GM10248 (cell line): ENCODE data around the gene HDAC2.

Experiments used
- CTCF ChIA-PET: fragments of 300-600 bp; sonication (Branson Sonifier 250); formaldehyde crosslinking; extraction: SDS; loops from one replicate; lab custom pipeline; 2021; ENCODE audit warnings: antibody characterized with exemption; lab: Yijun Ruan, JAX
- POLR2A ChIA-PET: fragments of 350-650 bp; sonication (Branson Sonifier 250); formaldehyde crosslinking; extraction: SDS; loops from one replicate; lab custom pipeline; 2020; ENCODE audit warnings: antibody characterized with exemption; lab: Yijun Ruan, JAX
- DNase-seq: peaks from one replicate; pipeline ENCODE4 v3.0.0; 2012; ENCODE audit errors: extremely low spot score
- CTCF ChIP-seq: IDR thresholded peaks from 2 replicates; pipeline ENCODE4 v1.5.1; 2012; ENCODE audit warnings: mild to moderate bottlenecking, low read depth; ENCODE audit errors: extremely low read depth, missing control alignments, control extremely low read depth

Gene HDAC2

GRCh38 chr6:113960795-113961194 is 10.2 kb downstream of the HDAC2 start:
- CTCF ChIA-PET, result interaction anchor here (1.2 kb wide), 1 partner anchor 17 kb away, joined by 3 read pairs; no protein-coding TSS in a partner anchor
- no peak for TF ChIP-seq CTCF
- POLR2A ChIA-PET, result no interaction called here
- no peak for DNase-seq

GRCh38 chr6:113959235-113959634 is 11.7 kb downstream of the HDAC2 start:
- ChIA-PET POLR2A (no interaction called here), CTCF (interaction anchor here (0.8 to 3.1 kb wide), 4 partner anchors 9 to 22 kb away, joined by 3 to 12 read pairs (median 4); no protein-coding TSS in a partner anchor)
- DNase-seq, result no peak
- TF ChIP-seq CTCF, result no peak

- POLR2A ChIA-PET, result no interaction called here
- DNase-seq, result no peak
- CTCF ChIA-PET, result interaction anchor here (2.4 to 5.9 kb wide), 2 partner anchors 12 to 18 kb away, joined by 7 to 30 read pairs; no protein-coding TSS in a partner anchor
- no peak for TF ChIP-seq CTCF
These were observed 16.3 kb downstream of the HDAC2 start for GRCh38 chr6:113954653-113955052.

GRCh38 chr6:113953346-113953745 is 17.6 kb downstream of the HDAC2 start:
- CTCF ChIA-PET, result interaction anchor here (1.2 to 5.9 kb wide), 3 partner anchors 11 to 28 kb away, joined by 3 to 30 read pairs (median 7); no protein-coding TSS in a partner anchor
- POLR2A ChIA-PET, result no interaction called here

GRCh38 chr6:113949499-113949898 is 21.4 kb downstream of the HDAC2 start:
- POLR2A ChIA-PET, result interaction anchor here (0.6 kb wide), 1 partner anchor 9 kb away, joined by 3 read pairs; no protein-coding TSS in a partner anchor

More at GRCh38 chr6:113953346-113953745, 17.6 kb downstream of the HDAC2 start:
- no peak for TF ChIP-seq CTCF
- DNase-seq, result no peak

GRCh38 chr6:113944701-113945100 is 26.2 kb downstream of the HDAC2 start:
- ChIA-PET POLR2A (no interaction called here), CTCF (interaction anchor here (1.0 to 1.6 kb wide), 5 partner anchors 9 to 1166 kb away, joined by 3 to 9 read pairs (median 3); no protein-coding TSS in a partner anchor)
- no peak for DNase-seq
- no peak for TF ChIP-seq CTCF

More at GRCh38 chr6:113949499-113949898, 21.4 kb downstream of the HDAC2 start:
- CTCF ChIA-PET, result interaction anchor here (1.4 to 5.9 kb wide), 2 partner anchors 10 to 13 kb away, joined by 4 to 30 read pairs; no protein-coding TSS in a partner anchor
- no peak for DNase-seq
- TF ChIP-seq CTCF, result no peak
